ENCODE data around the gene PDZD4.

Gene PDZD4

DNA sequence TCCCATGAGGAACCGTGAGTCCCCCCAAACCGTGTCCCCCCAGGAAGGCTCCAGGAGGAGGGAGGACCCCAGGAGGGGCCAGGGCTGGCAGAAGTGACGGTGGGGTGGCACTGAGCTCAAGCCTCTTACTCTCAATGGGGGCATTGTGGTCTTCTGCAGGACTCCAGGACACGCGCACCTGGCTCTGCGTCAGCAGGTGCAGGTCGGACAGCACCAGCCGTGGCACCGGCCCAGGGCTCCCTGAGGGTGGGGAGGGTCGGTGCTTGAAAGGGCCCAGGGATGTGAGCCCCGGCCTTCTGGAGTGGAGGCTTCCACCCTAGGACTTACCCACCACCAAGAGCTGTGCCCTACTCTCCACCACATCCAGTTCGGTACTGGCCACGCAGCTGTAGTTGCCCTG lies 37.3 kb upstream of the PDZD4 start:
- Histone ChIP-seq H3K9me3 (ENCODE audit: severe bottlenecking) (no peaks in the 10 kb centered on the region), H3K27ac (ENCODE audit: poor library complexity, severe bottlenecking) (no peak overlapping the region), H3K4me1 (ENCODE audit: insufficient read depth, poor library complexity, severe bottlenecking) (no peaks in the 10 kb centered on the region), H3K4me3 (ENCODE audit: severe bottlenecking) (no peak overlapping the region), H3K36me3 (ENCODE audit: low read depth) (no peaks in the 10 kb centered on the region), H3K27me3 (ENCODE audit: insufficient read depth, poor library complexity, severe bottlenecking) (no peaks in the 10 kb centered on the region)
- no peak for DNase-seq (ENCODE audit: low spot score)
- no peak for ATAC-seq (ENCODE audit: low read depth)
- TF ChIP-seq, protein P1, sequence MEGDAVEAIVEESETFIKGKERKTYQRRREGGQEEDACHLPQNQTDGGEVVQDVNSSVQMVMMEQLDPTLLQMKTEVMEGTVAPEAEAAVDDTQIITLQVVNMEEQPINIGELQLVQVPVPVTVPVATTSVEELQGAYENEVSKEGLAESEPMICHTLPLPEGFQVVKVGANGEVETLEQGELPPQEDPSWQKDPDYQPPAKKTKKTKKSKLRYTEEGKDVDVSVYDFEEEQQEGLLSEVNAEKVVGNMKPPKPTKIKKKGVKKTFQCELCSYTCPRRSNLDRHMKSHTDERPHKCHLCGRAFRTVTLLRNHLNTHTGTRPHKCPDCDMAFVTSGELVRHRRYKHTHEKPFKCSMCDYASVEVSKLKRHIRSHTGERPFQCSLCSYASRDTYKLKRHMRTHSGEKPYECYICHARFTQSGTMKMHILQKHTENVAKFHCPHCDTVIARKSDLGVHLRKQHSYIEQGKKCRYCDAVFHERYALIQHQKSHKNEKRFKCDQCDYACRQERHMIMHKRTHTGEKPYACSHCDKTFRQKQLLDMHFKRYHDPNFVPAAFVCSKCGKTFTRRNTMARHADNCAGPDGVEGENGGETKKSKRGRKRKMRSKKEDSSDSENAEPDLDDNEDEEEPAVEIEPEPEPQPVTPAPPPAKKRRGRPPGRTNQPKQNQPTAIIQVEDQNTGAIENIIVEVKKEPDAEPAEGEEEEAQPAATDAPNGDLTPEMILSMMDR (IDR thresholded peaks at IDR 0.05; ENCODE audit: poor library complexity, severe bottlenecking): no peak

DNA sequence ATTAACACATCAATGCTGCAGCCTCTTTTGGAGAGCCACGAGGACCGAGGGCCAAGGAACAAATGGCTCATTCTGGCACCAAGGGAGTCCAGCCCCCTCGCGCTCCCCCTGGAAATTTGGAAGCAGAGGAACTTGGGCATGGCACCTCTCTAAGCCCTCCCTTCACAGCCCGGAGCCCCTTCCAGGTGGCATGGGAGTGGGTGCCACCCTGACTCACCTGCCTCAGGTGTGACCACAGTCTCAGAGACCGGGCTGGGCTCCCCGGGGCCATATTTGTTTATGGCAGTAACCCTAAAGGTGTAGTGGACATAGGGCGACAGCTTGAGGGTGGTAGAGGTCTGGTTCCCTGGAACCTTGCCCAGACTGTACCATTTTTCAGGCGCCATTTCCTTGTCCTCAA lies 36.8 kb upstream of the PDZD4 start:
- no peaks in the 10 kb centered on the region for H3K4me1 ChIP-seq (ENCODE audit: insufficient read depth, poor library complexity, severe bottlenecking)
- no peak overlapping the region for H3K27ac ChIP-seq (ENCODE audit: poor library complexity, severe bottlenecking)
- no peaks in the 10 kb centered on the region for H3K27me3 ChIP-seq (ENCODE audit: insufficient read depth, poor library complexity, severe bottlenecking)
- TF ChIP-seq, protein P1 (IDR thresholded peaks at IDR 0.05; ENCODE audit: poor library complexity, severe bottlenecking): no peak
- ATAC-seq (ENCODE audit: low read depth) (no peak), DNase-seq (ENCODE audit: low spot score) (no peak)
- H3K36me3 ChIP-seq (ENCODE audit: low read depth): no peaks in the 10 kb centered on the region
- H3K4me3 ChIP-seq (ENCODE audit: severe bottlenecking): no peak overlapping the region
- no peaks in the 10 kb centered on the region for H3K9me3 ChIP-seq (ENCODE audit: severe bottlenecking)

GRCh38 chrX:153866302-153867019 lies 36.1 kb upstream of the PDZD4 start:
- Histone ChIP-seq H3K36me3 (ENCODE audit: low read depth) (no peaks in the 10 kb centered on the region), H3K27me3 (ENCODE audit: insufficient read depth, poor library complexity, severe bottlenecking) (no peaks in the 10 kb centered on the region), H3K9me3 (ENCODE audit: severe bottlenecking) (no peaks in the 10 kb centered on the region), H3K27ac (ENCODE audit: poor library complexity, severe bottlenecking) (no peak overlapping the region), H3K4me1 (ENCODE audit: insufficient read depth, poor library complexity, severe bottlenecking) (no peaks in the 10 kb centered on the region), H3K4me3 (ENCODE audit: severe bottlenecking) (no peak overlapping the region)
- TF ChIP-seq, protein P1 (IDR thresholded peaks at IDR 0.05; ENCODE audit: poor library complexity, severe bottlenecking): no peak
- ATAC-seq (ENCODE audit: low read depth) (no peak), DNase-seq (ENCODE audit: low spot score) (no peak)

DNA sequence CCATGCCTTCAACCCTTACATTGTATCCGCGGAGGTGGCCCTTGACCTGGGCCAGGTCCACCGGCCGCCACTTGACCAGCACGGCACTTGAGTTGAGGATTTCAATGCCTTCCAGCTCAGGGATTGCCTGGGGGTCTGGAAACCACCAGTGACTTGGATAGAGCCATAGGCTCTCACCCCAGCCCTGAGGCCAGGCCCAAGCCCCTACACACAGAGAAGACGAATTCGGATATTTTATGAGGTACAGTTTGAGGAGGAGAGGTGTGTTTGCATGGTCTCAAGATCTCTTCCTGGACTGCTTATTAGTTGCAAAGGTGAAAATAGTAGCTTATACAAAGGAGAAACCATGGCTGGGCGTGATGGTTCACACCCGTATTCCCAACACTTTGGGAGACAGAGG lies 35.3 kb upstream of the PDZD4 start:
- ATAC-seq (ENCODE audit: low read depth): no peak
- Histone ChIP-seq H3K27me3 (ENCODE audit: insufficient read depth, poor library complexity, severe bottlenecking) (no peaks in the 10 kb centered on the region), H3K27ac (ENCODE audit: poor library complexity, severe bottlenecking) (no peak overlapping the region), H3K36me3 (ENCODE audit: low read depth) (no peaks in the 10 kb centered on the region), H3K4me3 (ENCODE audit: severe bottlenecking) (no peak overlapping the region), H3K9me3 (ENCODE audit: severe bottlenecking) (no peaks in the 10 kb centered on the region), H3K4me1 (ENCODE audit: insufficient read depth, poor library complexity, severe bottlenecking) (no peaks in the 10 kb centered on the region)
- TF ChIP-seq, protein P1 (IDR thresholded peaks at IDR 0.05; ENCODE audit: poor library complexity, severe bottlenecking): no peak
- no peak for DNase-seq (ENCODE audit: low spot score)

- H3K4me1 ChIP-seq (ENCODE audit: insufficient read depth, poor library complexity, severe bottlenecking): no peaks in the 10 kb centered on the region
- ATAC-seq (ENCODE audit: low read depth): no peak
- TF ChIP-seq, protein P1 (IDR thresholded peaks at IDR 0.05; ENCODE audit: poor library complexity, severe bottlenecking): no peak
- no peak overlapping the region for H3K4me3 ChIP-seq (ENCODE audit: severe bottlenecking)
- no peak overlapping the region for H3K27ac ChIP-seq (ENCODE audit: poor library complexity, severe bottlenecking)
- H3K36me3 ChIP-seq (ENCODE audit: low read depth): no peaks in the 10 kb centered on the region
- H3K27me3 ChIP-seq (ENCODE audit: insufficient read depth, poor library complexity, severe bottlenecking): no peaks in the 10 kb centered on the region
- DNase-seq (ENCODE audit: low spot score): no peak
- H3K9me3 ChIP-seq (ENCODE audit: severe bottlenecking): no peaks in the 10 kb centered on the region
Observed at GRCh38 chrX:153865321-153865580, 34.9 kb upstream of the PDZD4 start.

Data from RWPE2 (cell line).